ENCODE data around the gene STXBP6.

DNA sequence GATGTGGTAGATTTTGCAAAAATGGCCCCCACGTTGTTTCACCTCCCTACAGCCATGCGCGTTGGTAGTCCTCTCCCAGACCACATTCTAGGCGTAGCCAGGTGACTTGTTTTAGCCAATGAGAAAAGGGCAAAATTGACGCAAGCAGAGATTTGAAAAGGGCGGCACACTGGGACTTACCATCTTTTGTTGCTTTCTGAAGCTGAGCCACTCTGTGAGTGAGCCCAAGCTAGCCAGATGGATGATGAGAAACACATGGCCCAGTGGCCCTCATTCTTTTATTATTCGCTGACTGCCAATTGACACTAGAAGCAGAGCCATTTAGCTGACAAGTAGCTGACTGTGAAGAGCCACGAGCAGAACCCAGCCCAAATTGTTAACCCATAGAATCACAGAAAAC lies 274.0 kb downstream of the STXBP6 start:
- TF ChIP-seq EZH2phosphoT487 (conservative IDR thresholded peaks at IDR 0.05; ENCODE audit: low read length), result no peak
- TF ChIP-seq, protein P1, sequence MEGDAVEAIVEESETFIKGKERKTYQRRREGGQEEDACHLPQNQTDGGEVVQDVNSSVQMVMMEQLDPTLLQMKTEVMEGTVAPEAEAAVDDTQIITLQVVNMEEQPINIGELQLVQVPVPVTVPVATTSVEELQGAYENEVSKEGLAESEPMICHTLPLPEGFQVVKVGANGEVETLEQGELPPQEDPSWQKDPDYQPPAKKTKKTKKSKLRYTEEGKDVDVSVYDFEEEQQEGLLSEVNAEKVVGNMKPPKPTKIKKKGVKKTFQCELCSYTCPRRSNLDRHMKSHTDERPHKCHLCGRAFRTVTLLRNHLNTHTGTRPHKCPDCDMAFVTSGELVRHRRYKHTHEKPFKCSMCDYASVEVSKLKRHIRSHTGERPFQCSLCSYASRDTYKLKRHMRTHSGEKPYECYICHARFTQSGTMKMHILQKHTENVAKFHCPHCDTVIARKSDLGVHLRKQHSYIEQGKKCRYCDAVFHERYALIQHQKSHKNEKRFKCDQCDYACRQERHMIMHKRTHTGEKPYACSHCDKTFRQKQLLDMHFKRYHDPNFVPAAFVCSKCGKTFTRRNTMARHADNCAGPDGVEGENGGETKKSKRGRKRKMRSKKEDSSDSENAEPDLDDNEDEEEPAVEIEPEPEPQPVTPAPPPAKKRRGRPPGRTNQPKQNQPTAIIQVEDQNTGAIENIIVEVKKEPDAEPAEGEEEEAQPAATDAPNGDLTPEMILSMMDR (IDR thresholded peaks at IDR 0.05; ENCODE audit: insufficient read depth, low read length, poor library complexity, severe bottlenecking), result no peak

All from SU-DHL-6 (cell line).